ENCODE results near the gene GAPVD1. TPM values are rescaled to one million over a fixed set of nuclear protein-coding genes. Genes with fewer than 3 reads are reported as not detected.

Gene GAPVD1
- total RNA-seq, 1 donor from 2014 or later: 50.0 TPM

DNA sequence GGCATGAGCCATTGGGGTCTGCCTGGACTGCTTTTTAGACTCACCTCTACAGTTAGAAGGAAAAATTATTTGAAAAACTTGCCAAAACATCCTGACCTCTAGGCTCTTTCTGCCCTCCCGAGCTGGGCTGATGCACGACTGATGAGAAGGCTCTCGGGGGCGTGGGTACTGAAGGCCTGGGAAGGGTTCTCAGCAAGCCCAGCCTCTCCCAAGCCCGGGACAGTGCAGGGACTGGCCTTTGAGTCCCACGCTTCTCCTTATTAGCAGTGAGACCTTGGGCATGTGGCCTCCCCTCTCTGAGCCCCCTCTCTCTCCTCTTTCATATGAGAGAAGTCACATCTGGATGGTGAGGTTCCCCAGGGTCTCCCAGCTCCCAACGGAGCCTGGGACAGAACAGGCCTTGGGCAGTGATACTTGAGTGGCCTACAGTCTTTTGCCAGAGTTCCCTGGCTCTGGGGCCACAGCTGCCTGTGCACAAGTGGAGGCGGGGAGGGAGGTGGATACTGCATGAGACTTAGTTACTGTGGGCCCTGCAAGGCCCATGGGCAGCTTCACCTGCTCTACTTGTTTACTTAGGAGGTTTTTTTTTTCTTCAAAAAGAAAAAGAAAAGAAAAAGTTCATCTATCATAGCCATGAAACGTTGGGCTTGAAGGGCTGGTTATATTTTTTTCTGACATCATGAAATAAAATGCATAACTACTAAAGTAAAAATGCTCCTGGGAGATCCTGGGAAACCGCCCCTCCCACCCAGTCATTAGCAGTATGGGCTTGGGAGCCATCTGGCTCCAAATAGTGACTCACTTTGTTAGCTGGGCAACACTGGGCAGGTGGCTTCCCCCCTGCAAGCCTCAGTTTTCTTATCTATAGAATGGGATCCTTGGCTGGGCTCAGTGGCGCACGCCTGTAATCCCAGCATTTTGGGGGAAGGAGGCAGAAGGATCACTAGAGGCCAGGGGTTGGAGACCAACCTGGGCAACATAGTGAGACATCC is 139.4 kb downstream of the GAPVD1 start:
- DNase-seq (ENCODE audit: low read depth): no peak

- DNase-seq (ENCODE audit: low read depth): no peak
Measured at GRCh38 chr9:125404733-125405132, 143.1 kb downstream of the GAPVD1 start.

- DNase-seq (ENCODE audit: low read depth): peak; percentile 15
Measured at GRCh38 chr9:125405938-125406809, 144.5 kb downstream of the GAPVD1 start.

GRCh38 chr9:125406810-125407087 is 145.1 kb downstream of the GAPVD1 start:
- DNase-seq (ENCODE audit: low read depth): no peak

GRCh38 chr9:125407432-125407973 is 145.9 kb downstream of the GAPVD1 start:
- no peak for DNase-seq (ENCODE audit: low read depth)

DNA sequence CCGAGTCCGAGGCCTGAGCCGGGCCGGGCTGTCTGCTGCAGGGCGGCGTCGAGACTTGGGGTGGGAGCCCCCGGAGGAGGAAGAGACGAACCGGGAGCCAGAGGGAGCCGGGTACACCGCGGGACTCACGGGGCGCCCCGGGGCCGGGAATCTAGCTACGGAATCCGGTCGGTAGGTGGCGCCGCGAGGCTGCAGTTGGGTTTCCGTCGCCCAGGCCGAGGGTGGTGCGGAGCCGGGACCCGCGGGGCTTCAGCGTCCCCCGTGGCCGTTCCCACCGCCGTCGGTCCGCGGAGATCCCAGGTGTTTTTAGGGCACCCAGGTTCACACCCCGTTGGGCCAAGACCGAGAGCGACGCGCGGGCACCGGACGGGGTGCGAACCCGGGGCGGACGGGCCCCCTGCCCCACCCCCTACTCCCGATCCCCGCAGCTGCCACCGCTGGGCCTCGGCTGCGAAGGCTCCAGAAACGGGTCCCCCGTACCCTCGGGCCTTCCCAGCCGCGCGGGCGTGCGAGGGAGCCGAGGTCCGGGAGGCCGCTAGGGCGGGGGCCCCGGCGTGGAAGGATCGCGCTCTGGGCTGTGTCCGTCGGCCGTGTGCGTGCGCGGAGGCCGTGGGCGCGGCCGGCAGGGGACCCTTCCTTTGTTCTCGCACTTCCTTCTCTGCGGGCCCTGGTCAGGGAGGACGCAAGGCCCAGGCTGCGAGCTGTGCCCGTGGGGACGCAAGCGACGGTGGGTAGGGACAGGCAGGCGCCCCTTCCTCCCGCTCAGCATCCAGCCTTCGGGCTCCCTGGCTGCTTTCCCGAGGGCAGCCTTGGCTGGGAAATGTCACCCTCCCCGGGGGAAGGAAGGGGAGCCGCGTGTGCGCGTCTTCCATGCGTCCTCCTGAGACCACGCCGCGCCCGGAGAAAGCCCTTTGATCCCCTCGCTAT is 146.6 kb downstream of the GAPVD1 start:
- peak; percentile 7 for DNase-seq (ENCODE audit: low read depth)

DNA sequence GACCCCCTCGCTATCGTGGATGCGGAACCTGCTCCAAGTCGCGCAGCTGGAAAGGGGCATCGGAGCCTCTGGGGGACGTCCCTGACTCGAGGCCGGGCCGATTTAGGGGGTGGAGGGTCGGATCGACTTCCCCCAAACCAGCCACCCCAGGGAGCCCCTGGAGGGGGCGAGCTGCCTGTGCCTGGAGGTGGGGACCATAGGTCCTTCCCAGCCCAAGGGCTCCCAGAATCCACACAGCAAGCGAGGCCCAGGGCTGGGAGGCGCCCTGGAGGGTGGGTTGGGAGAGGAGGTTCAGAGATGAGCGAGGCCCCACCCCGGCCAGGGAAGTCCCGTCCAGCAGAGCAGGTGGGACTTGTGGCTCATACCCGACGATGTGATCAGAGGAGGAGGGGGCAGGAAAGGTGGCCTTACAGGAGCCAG is 147.6 kb downstream of the GAPVD1 start:
- no peak for DNase-seq (ENCODE audit: low read depth)

DNA sequence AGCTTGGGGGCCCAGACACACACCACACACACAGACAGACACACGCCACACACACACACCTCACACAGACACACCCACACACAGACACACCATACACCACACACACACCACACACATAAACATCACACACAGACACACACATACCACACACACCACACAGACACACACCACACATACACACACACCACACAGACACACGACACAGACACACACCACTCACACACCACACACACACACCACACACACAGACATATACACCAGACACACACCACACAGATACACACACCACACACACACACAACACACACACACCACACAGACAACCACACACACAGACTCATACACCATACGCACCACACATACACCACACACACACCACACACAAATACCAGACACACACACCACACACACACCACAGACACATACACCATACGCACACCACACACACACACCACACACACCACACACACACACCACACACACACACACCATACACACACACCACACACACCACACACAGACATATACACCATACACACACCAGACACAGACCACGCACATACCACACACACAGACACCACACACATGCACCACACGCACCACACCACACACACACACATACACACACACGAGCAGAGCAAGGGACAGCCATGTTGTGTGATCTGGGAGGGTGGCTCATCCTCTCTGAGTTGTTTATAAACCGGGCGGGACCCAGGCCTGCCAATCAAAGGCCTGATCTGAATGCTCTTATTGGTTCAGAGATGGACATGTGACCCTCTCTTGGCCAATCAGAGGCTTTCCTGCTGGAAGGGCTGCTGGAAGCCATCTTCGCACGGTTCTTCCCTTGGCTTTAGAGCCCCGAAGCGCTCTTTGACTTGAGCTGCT is 148.3 kb downstream of the GAPVD1 start:
- DNase-seq (ENCODE audit: low read depth): peak; percentile 2

DNA sequence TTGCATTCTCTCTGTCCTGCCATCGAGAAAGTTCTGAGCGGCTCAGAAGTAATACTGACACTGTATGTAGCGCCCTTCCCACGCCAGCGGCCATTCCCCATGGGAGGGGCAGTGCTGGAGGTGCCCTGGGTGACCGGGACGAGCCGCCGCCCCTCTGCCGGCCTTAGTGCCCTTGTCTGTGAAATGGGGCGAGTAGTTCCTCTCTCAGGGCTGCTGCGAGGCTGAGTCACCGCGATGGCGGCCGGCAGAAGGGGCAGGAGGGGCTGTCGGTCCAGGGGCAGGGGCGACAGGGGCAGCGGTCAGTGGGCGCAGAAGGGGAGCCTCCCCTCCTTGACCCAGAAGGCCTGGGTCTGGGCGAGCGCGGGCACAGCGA is 148.9 kb downstream of the GAPVD1 start:
- no peak for DNase-seq (ENCODE audit: low read depth)

DNA sequence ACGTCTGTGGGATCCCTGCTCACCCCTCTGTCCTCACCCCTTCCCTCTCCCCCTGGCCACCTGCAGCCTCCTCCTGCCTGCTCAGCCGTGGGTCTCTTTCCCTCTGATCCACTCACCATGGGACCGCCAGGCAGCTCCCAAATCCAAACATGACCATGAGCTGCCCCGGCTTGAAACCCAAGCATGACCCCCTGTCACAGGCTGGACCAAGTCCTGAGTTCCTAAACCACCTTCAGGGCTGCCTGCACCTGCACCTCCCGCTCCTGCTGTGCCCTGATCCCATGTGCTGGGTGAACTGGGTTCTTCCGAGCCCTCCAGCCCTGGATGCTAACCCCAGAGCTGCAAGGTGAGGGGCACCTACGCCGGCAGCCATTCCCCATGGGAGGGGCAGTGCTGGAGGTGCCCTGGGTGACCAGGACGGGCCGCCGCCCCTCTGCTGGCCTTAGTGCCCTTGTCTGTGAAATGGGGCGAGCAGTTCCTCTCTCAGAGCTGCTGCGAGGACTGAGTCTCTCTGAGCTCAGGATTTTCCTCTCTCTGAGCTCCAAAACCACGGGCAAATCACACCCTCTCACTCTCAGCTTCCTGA is 149.6 kb downstream of the GAPVD1 start:
- no peak for DNase-seq (ENCODE audit: low read depth)

GRCh38 chr9:125412166-125412565 is 150.5 kb downstream of the GAPVD1 start:
- no peak for DNase-seq (ENCODE audit: low read depth)

DNA sequence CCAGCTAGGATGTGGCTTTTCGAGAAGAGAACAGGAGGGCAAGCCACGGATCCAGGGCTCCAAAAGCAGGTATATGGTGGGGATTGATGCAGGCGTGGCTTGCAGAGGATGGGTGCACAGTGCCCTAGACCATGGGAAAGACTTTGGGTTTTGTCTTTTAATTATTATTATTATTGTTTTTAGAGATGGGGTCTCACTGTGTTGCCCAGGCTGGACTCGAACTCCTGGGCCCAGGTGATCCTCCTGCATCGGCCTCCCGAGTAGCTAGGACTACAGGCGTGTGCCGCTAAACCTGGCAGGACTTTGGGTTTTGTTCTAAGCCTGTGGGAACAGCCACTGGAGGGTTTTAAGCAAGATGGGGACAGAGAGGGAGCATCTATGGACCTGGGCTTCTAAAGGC is 152.0 kb downstream of the GAPVD1 start:
- DNase-seq (ENCODE audit: low read depth): no peak

GRCh38 chr9:125415583-125416460 is 154.2 kb downstream of the GAPVD1 start:
- DNase-seq (ENCODE audit: low read depth): no peak

GRCh38 chr9:125416517-125416916 is 154.9 kb downstream of the GAPVD1 start:
- no peak for DNase-seq (ENCODE audit: low read depth)

Other genes with a start within 250 kb of the GAPVD1 start
- gene SCAI, start 118.3 kb upstream of the GAPVD1 start, total RNA-seq: 2.4 and 9.1 TPM in 2 replicates
- gene PPP6C, start 72.0 kb upstream of the GAPVD1 start, total RNA-seq: 16.7 and 26.4 TPM in 2 replicates
- gene RABEPK, start 61.3 kb upstream of the GAPVD1 start, total RNA-seq: 20.5 and 30.9 TPM in 2 replicates
- 123 and 354 TPM in 2 replicates for gene HSPA5, start 20.5 kb upstream of the GAPVD1 start, total RNA-seq